ENCODE measurements around the gene COL6A1.

GRCh38 chr21:45988366-45989347 lies 7.1 kb downstream of the COL6A1 start:
- no peak for TF ChIP-seq CTCF (IDR thresholded peaks at IDR 0.05; ENCODE audit: low read depth, low read length, missing input control)
- no peak for TF ChIP-seq REST (IDR thresholded peaks at IDR 0.05)
